NB4 (cell line): ENCODE results near the gene ATRN.

Experiments used
- CTCF ChIP-seq: IDR thresholded peaks from one replicate; pipeline ENCODE4 v1.5.1; 2012; ENCODE audit warnings: low read depth, low read length
- MYC ChIP-seq: IDR thresholded peaks from 2 replicates; pipeline ENCODE4 v1.6.1; 2011; ENCODE audit warnings: low read depth, low read length
- POLR2A ChIP-seq: IDR thresholded peaks from 2 replicates; pipeline ENCODE4 v1.6.1; 2011; ENCODE audit warnings: mild to moderate bottlenecking; ENCODE audit not compliant: insufficient read length; ENCODE audit errors: extremely low read depth

DNA sequence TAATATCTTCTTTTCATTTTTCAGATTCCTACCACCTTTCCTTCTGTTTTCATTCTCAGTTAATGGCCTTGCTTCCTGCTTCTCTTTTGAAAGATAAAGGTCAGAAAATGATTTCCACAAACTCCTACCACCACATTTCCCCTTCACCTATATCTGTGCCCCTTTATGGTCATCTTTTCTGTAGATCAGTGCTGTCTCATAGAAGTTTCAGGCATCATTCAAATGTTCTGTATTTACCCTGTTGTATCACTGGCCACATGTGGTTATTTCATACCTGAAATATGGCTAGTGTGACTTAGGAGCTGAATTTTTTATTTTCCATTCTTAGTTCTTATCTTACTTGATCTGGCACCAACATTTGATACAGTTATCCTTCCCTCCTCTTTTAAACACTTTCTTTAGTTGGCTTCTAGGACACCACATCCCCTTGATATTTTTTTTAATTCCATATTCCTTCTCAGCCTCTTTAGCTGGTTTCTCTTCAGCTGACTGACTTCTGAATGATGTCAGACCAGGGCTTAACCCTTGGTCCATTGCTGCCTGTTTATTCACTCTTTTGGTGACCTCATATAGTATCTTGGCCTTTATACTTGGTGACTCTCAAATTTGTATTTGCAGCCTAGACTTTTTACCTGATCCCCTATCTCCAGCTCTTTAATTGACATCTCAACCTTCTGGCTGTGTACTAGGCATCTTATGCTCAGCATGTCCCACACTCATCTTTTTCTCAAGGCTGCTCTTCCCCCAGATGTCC, 81.0 kb downstream of the ATRN start:
- TF ChIP-seq POLR2A (no peak), CTCF (no peak), MYC (no peak)
